Left ventricle myocardium inferior (tissue), 1 donor: ENCODE results near the gene PEX14. TPM values are rescaled to one million over a fixed set of nuclear protein-coding genes. Genes with fewer than 3 reads are reported as not detected.

ENCODE experiments used
- DNase-seq: peaks from one replicate; pipeline ENCODE4 v3.0.0-alpha.2; 2020
- H3K27ac ChIP-seq: fragments of 200-600 bp; replicated peaks from 2 replicates; pipeline ENCODE4 v1.8.0; 2021
- H3K27me3 ChIP-seq: fragments of 200-600 bp; 2 replicates; pipeline ENCODE4 v1.8.0; 2021; ENCODE audit warnings: low read depth
- H3K36me3 ChIP-seq: fragments of 200-600 bp; 2 replicates; pipeline ENCODE4 v1.8.0; 2021
- H3K4me1 ChIP-seq: fragments of 200-600 bp; 2 replicates; pipeline ENCODE4 v1.8.0; 2021
- H3K4me3 ChIP-seq: fragments of 200-600 bp; 2 replicates; pipeline ENCODE4 v1.8.0; 2021; ENCODE audit warnings: mild to moderate bottlenecking, moderate library complexity
- H3K9me3 ChIP-seq: fragments of 200-600 bp; replicated peaks from 2 replicates; pipeline ENCODE4 v1.8.0; 2021
- intact Hi-C: fragments of 100-400 bp; cut with micrococcal nuclease; formaldehyde crosslinking; loops from one replicate; pipeline ENCODE4 v1.11.0; 2022
- total RNA-seq: library from RNA; stranded (reverse); fragmentation: NEBNext Ultra II Directional; extraction: Animal tissue kit (Norgen Biotek cat#: 25700); gene quantifications from one replicate; pipeline ENCODE4 v1.2.1, GENCODE V29; 2021
- TF ChIP-seq, protein P1 (sequence below): fragments of 200-600 bp; IDR thresholded peaks from 2 replicates; pipeline ENCODE4 v1.8.0; 2021; ENCODE audit warnings: antibody characterized with exemption, mild to moderate bottlenecking, borderline replicate concordance
- donor health status: DM: no; HTN: yes; CAD: no; lungs with severe emphysema.

Gene PEX14
- total RNA-seq, 1 donor from 2014 or later = 20.8 TPM

DNA sequence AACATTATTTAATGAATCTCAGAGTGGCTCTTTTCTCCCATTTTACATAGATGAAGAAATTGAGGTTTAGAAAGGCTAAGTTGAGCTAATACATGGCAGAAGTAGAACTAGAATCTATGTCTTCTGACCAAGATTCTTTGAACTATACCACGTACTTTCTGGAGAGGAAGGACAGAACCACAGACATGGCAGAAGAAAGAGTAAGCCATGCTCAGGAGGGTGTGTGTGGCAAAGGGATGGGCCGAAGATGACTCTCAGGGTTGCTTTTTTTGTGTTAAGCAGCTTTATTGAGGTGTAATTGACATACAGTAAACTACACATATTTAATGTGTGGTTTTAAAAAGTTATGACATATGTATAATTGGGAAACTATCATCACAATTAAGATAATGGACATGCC is 69.5 kb downstream of the PEX14 start:
- no peak for DNase-seq
- intact Hi-C loops = no loop called here
- TF ChIP-seq, protein P1, sequence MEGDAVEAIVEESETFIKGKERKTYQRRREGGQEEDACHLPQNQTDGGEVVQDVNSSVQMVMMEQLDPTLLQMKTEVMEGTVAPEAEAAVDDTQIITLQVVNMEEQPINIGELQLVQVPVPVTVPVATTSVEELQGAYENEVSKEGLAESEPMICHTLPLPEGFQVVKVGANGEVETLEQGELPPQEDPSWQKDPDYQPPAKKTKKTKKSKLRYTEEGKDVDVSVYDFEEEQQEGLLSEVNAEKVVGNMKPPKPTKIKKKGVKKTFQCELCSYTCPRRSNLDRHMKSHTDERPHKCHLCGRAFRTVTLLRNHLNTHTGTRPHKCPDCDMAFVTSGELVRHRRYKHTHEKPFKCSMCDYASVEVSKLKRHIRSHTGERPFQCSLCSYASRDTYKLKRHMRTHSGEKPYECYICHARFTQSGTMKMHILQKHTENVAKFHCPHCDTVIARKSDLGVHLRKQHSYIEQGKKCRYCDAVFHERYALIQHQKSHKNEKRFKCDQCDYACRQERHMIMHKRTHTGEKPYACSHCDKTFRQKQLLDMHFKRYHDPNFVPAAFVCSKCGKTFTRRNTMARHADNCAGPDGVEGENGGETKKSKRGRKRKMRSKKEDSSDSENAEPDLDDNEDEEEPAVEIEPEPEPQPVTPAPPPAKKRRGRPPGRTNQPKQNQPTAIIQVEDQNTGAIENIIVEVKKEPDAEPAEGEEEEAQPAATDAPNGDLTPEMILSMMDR = no peak
- no peak overlapping the region for H3K4me3 ChIP-seq
- no peaks in the 10 kb centered on the region for H3K36me3 ChIP-seq
- H3K27ac ChIP-seq = no peak overlapping the region
- no peaks in the 10 kb centered on the region for H3K27me3 ChIP-seq
- H3K9me3 ChIP-seq = no peaks in the 10 kb centered on the region
- H3K4me1 ChIP-seq = peaks cover 32% of the 10 kb centered on the region

DNA sequence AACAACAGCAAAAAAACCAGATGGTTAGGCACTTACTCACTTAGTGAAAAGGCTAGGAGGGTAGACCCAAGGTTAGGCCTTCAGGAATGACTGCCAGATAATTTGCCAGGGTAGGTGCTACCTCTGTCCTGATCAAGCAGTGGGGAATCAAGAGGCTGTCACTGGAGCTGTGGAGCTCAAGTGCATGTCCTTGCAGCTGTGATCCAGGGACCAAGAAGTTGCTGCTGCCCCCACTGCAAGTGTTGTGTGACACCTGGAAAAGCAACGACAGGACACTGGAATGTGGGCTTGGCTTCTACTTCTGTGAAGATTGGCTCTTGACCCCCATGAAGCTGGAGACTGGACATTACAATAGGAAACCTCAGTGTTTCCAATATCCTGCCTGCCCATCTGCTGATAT is 72.1 kb downstream of the PEX14 start:
- no peaks in the 10 kb centered on the region for H3K9me3 ChIP-seq
- TF ChIP-seq, protein P1 = no peak
- H3K36me3 ChIP-seq = no peaks in the 10 kb centered on the region
- H3K4me1 ChIP-seq = peaks cover 7% of the 10 kb centered on the region
- H3K4me3 ChIP-seq = no peak overlapping the region
- intact Hi-C loops = no loop called here
- H3K27me3 ChIP-seq = no peaks in the 10 kb centered on the region
- no peak overlapping the region for H3K27ac ChIP-seq
- DNase-seq = no peak

DNA sequence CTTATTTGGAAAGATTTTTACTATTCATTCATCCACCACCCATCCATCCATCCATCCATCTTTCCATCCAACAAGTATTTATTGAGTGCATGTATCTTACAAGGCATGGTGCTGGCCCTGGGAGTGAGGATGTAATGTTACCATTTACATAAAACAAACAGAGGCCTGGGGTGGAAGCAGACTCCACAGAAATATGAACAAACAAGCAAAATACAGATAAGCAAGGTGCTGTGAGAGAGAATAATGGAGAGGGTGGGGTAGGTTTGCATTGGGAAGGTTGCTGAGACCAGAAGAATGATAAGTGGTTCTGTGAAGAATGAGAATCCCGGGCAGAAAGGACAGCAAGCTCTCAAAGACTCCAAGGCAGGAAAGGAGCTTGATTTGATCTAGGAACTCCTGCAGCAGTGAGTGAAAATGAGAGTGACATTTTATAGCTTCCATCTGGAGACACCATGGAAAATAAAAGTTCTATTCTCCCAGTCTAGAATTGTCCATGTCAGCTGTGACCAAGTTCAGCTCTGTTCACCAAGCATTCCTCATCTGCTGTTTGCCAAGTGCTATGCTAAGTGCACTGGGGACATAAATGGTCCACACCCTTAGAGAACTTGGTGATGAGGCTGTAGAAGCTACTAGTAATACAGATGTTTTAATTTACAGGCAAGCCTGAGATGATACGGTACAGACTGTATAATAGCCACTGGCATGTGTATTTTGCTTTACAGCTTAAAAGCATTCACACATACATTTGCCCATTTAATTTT is 75.3 kb downstream of the PEX14 start:
- no peaks in the 10 kb centered on the region for H3K9me3 ChIP-seq
- no peak for DNase-seq
- TF ChIP-seq, protein P1 = no peak
- no peaks in the 10 kb centered on the region for H3K27me3 ChIP-seq
- intact Hi-C loops = no loop called here
- H3K4me3 ChIP-seq = no peak overlapping the region
- no peak overlapping the region for H3K27ac ChIP-seq
- peaks cover 7% of the 10 kb centered on the region for H3K4me1 ChIP-seq
- H3K36me3 ChIP-seq = no peaks in the 10 kb centered on the region

DNA sequence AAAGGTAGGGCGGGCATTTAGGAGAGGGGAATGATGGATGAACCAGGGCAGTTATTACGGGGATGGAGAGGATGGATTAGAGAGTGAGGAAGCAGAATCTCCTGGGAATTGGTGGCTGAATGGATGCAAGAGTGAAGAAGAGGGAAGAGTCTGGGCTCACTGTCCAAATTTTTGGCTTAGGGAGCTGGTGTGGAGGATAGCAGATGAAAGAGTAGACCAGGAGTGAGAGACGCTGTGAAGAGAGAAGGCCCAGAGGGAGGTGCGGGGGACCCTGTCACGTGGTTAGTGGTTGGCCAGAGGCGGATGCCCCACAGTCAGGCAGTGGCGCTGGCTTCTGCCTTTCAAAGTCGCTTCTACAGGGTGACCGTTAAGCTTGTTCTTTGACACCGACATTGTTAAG is 78.4 kb downstream of the PEX14 start:
- TF ChIP-seq, protein P1 = no peak
- no peak overlapping the region for H3K27ac ChIP-seq
- H3K4me1 ChIP-seq = peaks cover 14% of the 10 kb centered on the region
- H3K27me3 ChIP-seq = no peaks in the 10 kb centered on the region
- H3K9me3 ChIP-seq = no peaks in the 10 kb centered on the region
- H3K36me3 ChIP-seq = no peaks in the 10 kb centered on the region
- no peak overlapping the region for H3K4me3 ChIP-seq
- no peak for DNase-seq
- intact Hi-C loops = no loop called here

DNA sequence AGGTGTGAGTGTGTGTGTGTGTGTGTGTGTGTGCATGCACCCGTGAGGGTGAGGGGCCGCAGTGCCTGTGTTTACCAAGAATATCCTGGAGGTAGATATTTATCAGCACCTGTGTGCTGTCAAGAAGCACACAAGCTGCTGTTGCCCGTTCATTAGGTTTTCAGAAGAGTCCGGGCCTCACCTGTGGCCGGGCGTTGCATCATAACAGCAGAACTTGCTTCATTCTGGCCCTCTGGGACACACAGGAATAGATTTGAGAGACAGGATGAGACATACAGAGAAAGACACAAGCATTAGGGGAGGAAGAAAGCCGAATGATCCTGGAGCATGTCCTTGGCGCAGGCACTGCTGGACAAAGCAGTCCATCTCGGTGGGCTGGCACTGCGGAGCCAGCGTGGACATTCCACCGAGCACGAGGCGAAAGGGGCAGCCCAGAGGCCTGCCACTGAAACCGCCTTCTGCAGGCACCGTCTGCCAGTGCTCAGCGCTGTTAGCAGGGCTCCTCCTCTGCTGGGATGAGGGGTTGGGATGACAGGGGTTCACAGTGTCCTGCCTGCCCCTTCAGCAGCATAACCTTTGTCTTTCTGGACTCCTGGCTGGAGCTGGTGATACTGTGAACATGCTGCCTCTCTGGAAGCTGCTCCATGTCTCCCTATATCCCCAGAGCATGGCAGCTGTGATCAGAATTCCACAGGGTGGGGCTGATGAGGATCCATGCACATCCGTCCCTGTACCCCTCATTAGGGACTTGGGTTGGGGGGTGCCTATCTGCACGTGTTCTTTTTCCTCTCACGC is 81.1 kb downstream of the PEX14 start:
- intact Hi-C loops = no loop called here

More for the DNA sequence above, 81.1 kb downstream of the PEX14 start:
- Histone ChIP-seq H3K27me3 (no peaks in the 10 kb centered on the region), H3K9me3 (no peaks in the 10 kb centered on the region), H3K36me3 (no peaks in the 10 kb centered on the region), H3K4me1 (peaks cover 14% of the 10 kb centered on the region), H3K27ac (peak overlapping the region; percentile 19), H3K4me3 (no peak overlapping the region)
- TF ChIP-seq, protein P1 = no peak
- DNase-seq = no peak
